GM12878 (cell line): ENCODE data around the gene KRT12. TPM values are rescaled to one million over a fixed set of nuclear protein-coding genes. Genes with fewer than 3 reads are reported as not detected.

Experiments
- ATAC-seq: fragments of 200-7000 bp; cut with Tn5 transposase; 3 replicates; pipeline ENCODE4 v1.9.1; 2020; ENCODE audit warnings: mild to moderate bottlenecking, moderate library complexity
- BruUV-seq: library from RNA; stranded (reverse); fragments of 400-500 nt; replicated peaks from 2 replicates; lab custom pipeline; 2021; lab: Mats Ljungman, UMichigan
- CTCF ChIA-PET: fragments of 300-600 bp; sonication (Branson Sonifier 250); formaldehyde crosslinking; extraction: SDS; loops from one replicate; lab custom pipeline; 2021; ENCODE audit warnings: inconsistent platforms; lab: Yijun Ruan, JAX
- POLR2A ChIA-PET: fragments of 350-600 bp; formaldehyde crosslinking; extraction: SDS; loops from one replicate; lab custom pipeline; 2021; ENCODE audit warnings: inconsistent platforms; lab: Charles Lee
- RAD21 ChIA-PET: fragments of 300-600 bp; sonication (Branson Sonifier 250); formaldehyde crosslinking; loops from one replicate; lab custom pipeline; 2023; ENCODE audit warnings: antibody characterized with exemption; ENCODE audit not compliant: unreplicated experiment; lab: Charles Lee
- SMC1A ChIA-PET: fragments of 300-600 bp; sonication (Branson Sonifier 250); formaldehyde crosslinking; loops from one replicate; lab custom pipeline; 2023; ENCODE audit not compliant: unreplicated experiment, uncharacterized antibody; lab: Charles Lee
- DNase-seq: peaks from one replicate; pipeline ENCODE4 v3.0.0-alpha.2; 2011; ENCODE audit warnings: low read depth, low spot score
- FAIRE-seq: peaks from 3 replicates; lab custom pipeline; 2011; peaks lifted over from hg19 to GRCh38; lab: Jason Lieb, UNC
- H2AFZ ChIP-seq: 2 replicates; pipeline ENCODE4 v1.6.0; 2011; ENCODE audit warnings: low read depth, low read length, control low read depth; ENCODE audit not compliant: control insufficient read depth
- H3K27ac ChIP-seq: 2 replicates; pipeline ENCODE4 v1.5.1; 2011; ENCODE audit warnings: control low read depth; ENCODE audit not compliant: control insufficient read depth, insufficient read depth
- H3K27me3 ChIP-seq, 2 experiments: replicated peaks in 1 of 2; 2 replicates each; pipeline versions ENCODE4 v1.6.0 to v1.6.1; 2011; ENCODE audit warnings: low read length in 1 of 2; ENCODE audit not compliant: control insufficient read depth in 2 of 2, insufficient read depth in 2 of 2
- H3K36me3 ChIP-seq, 2 experiments: 2 replicates each; pipeline ENCODE4 v1.5.1; 2011; ENCODE audit warnings: low read length in 1 of 2; ENCODE audit not compliant: control insufficient read depth in 2 of 2, insufficient read depth in 2 of 2
- H3K4me1 ChIP-seq: 2 replicates; pipeline ENCODE4 v1.6.1; 2011; ENCODE audit warnings: mild to moderate bottlenecking, low read length, moderate library complexity, mixed read lengths; ENCODE audit not compliant: control insufficient read depth, insufficient read depth
- H3K4me2 ChIP-seq: 2 replicates; pipeline ENCODE4 v1.6.0; 2011; ENCODE audit warnings: control low read depth; ENCODE audit not compliant: control insufficient read depth, insufficient read depth
- H3K4me3 ChIP-seq: fragments of 200-600 bp; sonication (generic); 2 replicates; pipeline ENCODE4 v1.5.1; 2016
- H3K79me2 ChIP-seq: 2 replicates; pipeline ENCODE4 v1.6.0; 2011; ENCODE audit warnings: low read length; ENCODE audit not compliant: control insufficient read depth, insufficient read depth
- H3K9ac ChIP-seq: 2 replicates; pipeline ENCODE4 v1.8.0; 2011; ENCODE audit warnings: low read length, control low read depth, mixed read lengths; ENCODE audit not compliant: control insufficient read depth, insufficient read depth
- H3K9me3 ChIP-seq: replicated peaks from 3 replicates; pipeline ENCODE4 v1.5.1; 2011; ENCODE audit warnings: mild to moderate bottlenecking, low read length; ENCODE audit not compliant: control insufficient read depth, insufficient read depth
- H4K20me1 ChIP-seq: 2 replicates; pipeline ENCODE4 v1.6.0; 2011; ENCODE audit not compliant: control insufficient read depth, insufficient read depth
- BCL3 ChIP-seq: IDR thresholded peaks from 2 replicates; pipeline ENCODE4 v1.6.1; 2011; ENCODE audit warnings: borderline replicate concordance, low read depth, mild to moderate bottlenecking, moderate library complexity, low read length; ENCODE audit not compliant: insufficient read depth, poor library complexity, severe bottlenecking
- BCLAF1 ChIP-seq: fragments of 450-650 bp; IDR thresholded peaks from 2 replicates; pipeline ENCODE4 v1.6.1; 2017; ENCODE audit warnings: antibody characterized with exemption, mild to moderate bottlenecking, moderate library complexity
- CUX1 ChIP-seq: IDR thresholded peaks from 2 replicates; pipeline ENCODE4 v1.6.1; 2012; ENCODE audit warnings: improper control_type of control experiment, low read depth, low read length; ENCODE audit not compliant: insufficient replicate concordance
- EED ChIP-seq: sonication (generic); IDR thresholded peaks from 2 replicates; pipeline ENCODE4 v1.6.1; 2016; ENCODE audit warnings: antibody characterized with exemption, low read depth
- ESRRA ChIP-seq: IDR thresholded peaks from 2 replicates; pipeline ENCODE4 v1.6.1; 2012; ENCODE audit warnings: mild to moderate bottlenecking, low read length, improper control_type of control experiment
- PML ChIP-seq: IDR thresholded peaks from 2 replicates; pipeline ENCODE4 v1.6.1; 2012; ENCODE audit warnings: low read length, inconsistent platforms
- POLR2AphosphoS5 ChIP-seq: IDR thresholded peaks from 2 replicates; pipeline ENCODE4 v1.6.1; 2011; ENCODE audit warnings: mild to moderate bottlenecking, low read length, inconsistent platforms
- RAD51 ChIP-seq: fragments of 450-650 bp; IDR thresholded peaks from 2 replicates; pipeline ENCODE4 v1.6.1; 2016; ENCODE audit warnings: moderate library complexity, mild to moderate bottlenecking, inconsistent platforms
- RBBP5 ChIP-seq: fragments of 200-600 bp; sonication (generic); conservative IDR thresholded peaks from 2 replicates; pipeline ENCODE4 v1.6.1; 2016
- TAF1 ChIP-seq: IDR thresholded peaks from 2 replicates; pipeline ENCODE4 v1.6.1; 2011; ENCODE audit warnings: mild to moderate bottlenecking, low read depth, low read length, borderline replicate concordance
- ZNF217 ChIP-seq: fragments of 450-650 bp; IDR thresholded peaks from 2 replicates; pipeline ENCODE4 v1.6.1; 2017; ENCODE audit warnings: antibody characterized with exemption, mild to moderate bottlenecking
- WGBS: methylation state at CpG from one replicate; pipeline ENCODE4 v1.1.6; 2016; ENCODE audit warnings: low lambda C conversion rate; ENCODE audit not compliant: insufficient replicate concordance, insufficient coverage; ENCODE audit errors: missing lambda C conversion rate; 5-methylcytosine and 5-hydroxymethylcytosine counted together
- in situ Hi-C: fragments of 300-500 bp; cut with MboI; formaldehyde crosslinking; loops from 9 replicates; pipeline ENCODE4 v1.14.3; 2018; ENCODE audit warnings: mixed read lengths
- intact Hi-C: fragments of 100-400 bp; cut with micrococcal nuclease; formaldehyde crosslinking; loops from one replicate; pipeline ENCODE4 v1.14.2; 2022; ENCODE audit not compliant: unreplicated experiment
- polyA plus RNA-seq, 11 experiments: library from polyadenylated mRNA; depleted of rRNA in 4 of 11; unstranded in 6 of 11; stranded (reverse) in 5 of 11; fragments of >200 nt; fragmentation: Nextera tagmentation in 4 of 11; fragmentation: Illumina TruSeq in 1 of 11; extraction: Ambion mirVana in 4 of 11; extraction: Trizol in 1 of 11; gene quantifications; 1 replicate in 1 of 11; 2 replicates in 10 of 11; pipeline versions ENCODE4 v1.2.1 to v1.2.3, GENCODE V29; 2011 to 2016; ENCODE audit warnings: inconsistent platforms in 2 of 11, missing spikeins in 2 of 11, low read depth in 1 of 11
- total RNA-seq, 4 experiments: library from RNA; depleted of rRNA in 3 of 4; stranded (reverse); fragments of >200 nt in 3 of 4; fragmentation: Illumina TruSeq in 1 of 4; extraction: Trizol in 1 of 4; gene quantifications; 2 replicates each; pipeline versions ENCODE4 v1.2.1 to v1.2.3, GENCODE V29; 2013 to 2021

The KRT12 gene
- total and polyA plus RNA-seq, 10 of the 15 experiments (the other 5 are each of a cell fraction or from before 2014, with no cell fraction given), result not detected

GRCh38 chr17:40832840-40833239 lies 34.2 kb downstream of the KRT12 start:
- BruUV-seq, result no TSS peak
- no peaks in the 10 kb centered on the region for H3K9me3 ChIP-seq
- 78% methylated on average over 3 of the region's 3 CpGs for WGBS
- no peak overlapping the region for H3K9ac ChIP-seq
- CTCF ChIA-PET, result interaction anchor here (0.7 to 1.3 kb wide), 7 partner anchors 10 to 831 kb away, joined by 3 read pairs; no protein-coding TSS in a partner anchor
- H3K36me3 ChIP-seq, result peaks cover 0 to 3% of the 10 kb centered on the region in 2 experiments; a peak in 1 of 4 replicates
- in situ Hi-C loops, result no loop called here
- no peaks in the 10 kb centered on the region for H3K27me3 ChIP-seq
- SMC1A ChIA-PET, result interaction anchor here (1.2 to 1.7 kb wide), 5 partner anchors 10 to 813 kb away, joined by 3 to 5 read pairs (median 3); no protein-coding TSS in a partner anchor
- DNase-seq, result no peak
- H3K4me2 ChIP-seq, result no peak overlapping the region
- ATAC-seq, result no peak
- RAD21 ChIA-PET, result no interaction called here
- FAIRE-seq, result no peak
- no peaks in the 10 kb centered on the region for H4K20me1 ChIP-seq
- no peaks in the 10 kb centered on the region for H3K4me1 ChIP-seq
- intact Hi-C loops, result no loop called here
- H2AFZ ChIP-seq, result no peak overlapping the region
- no peaks in the 10 kb centered on the region for H3K79me2 ChIP-seq
- no peak overlapping the region for H3K4me3 ChIP-seq
- H3K27ac ChIP-seq, result no peak overlapping the region
- POLR2A ChIA-PET, result interaction anchor here (0.6 kb wide), 1 partner anchor 758 kb away, joined by 4 read pairs; no protein-coding TSS in a partner anchor
- TF ChIP-seq EED, result no peak
- no peak for TF ChIP-seq RBBP5
- TF ChIP-seq BCL3, result no peak
- TF ChIP-seq ESRRA, result no peak
- no peak for TF ChIP-seq PML
- no peak for TF ChIP-seq CUX1
- TF ChIP-seq POLR2AphosphoS5, result no peak
- TF ChIP-seq BCLAF1, result no peak
- no peak for TF ChIP-seq TAF1
- TF ChIP-seq RAD51, result no peak
- no peak for TF ChIP-seq ZNF217
- TF ChIP-seq, all 136 proteins: peak for 0
